COLO829 (cell line): Measurements from ENCODE around the gene NANP.
"Not testable (repeated sequence)": the region's sequence is repeated elsewhere in the genome, so short reads cannot be mapped to it uniquely, and the experiment has no call there.

Experiments
- DNase-seq: peaks from one replicate; pipeline ENCODE4 v3.0.0; 2012; ENCODE audit warnings: low spot score

Gene NANP, protein sequence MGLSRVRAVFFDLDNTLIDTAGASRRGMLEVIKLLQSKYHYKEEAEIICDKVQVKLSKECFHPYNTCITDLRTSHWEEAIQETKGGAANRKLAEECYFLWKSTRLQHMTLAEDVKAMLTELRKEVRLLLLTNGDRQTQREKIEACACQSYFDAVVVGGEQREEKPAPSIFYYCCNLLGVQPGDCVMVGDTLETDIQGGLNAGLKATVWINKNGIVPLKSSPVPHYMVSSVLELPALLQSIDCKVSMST

DNA sequence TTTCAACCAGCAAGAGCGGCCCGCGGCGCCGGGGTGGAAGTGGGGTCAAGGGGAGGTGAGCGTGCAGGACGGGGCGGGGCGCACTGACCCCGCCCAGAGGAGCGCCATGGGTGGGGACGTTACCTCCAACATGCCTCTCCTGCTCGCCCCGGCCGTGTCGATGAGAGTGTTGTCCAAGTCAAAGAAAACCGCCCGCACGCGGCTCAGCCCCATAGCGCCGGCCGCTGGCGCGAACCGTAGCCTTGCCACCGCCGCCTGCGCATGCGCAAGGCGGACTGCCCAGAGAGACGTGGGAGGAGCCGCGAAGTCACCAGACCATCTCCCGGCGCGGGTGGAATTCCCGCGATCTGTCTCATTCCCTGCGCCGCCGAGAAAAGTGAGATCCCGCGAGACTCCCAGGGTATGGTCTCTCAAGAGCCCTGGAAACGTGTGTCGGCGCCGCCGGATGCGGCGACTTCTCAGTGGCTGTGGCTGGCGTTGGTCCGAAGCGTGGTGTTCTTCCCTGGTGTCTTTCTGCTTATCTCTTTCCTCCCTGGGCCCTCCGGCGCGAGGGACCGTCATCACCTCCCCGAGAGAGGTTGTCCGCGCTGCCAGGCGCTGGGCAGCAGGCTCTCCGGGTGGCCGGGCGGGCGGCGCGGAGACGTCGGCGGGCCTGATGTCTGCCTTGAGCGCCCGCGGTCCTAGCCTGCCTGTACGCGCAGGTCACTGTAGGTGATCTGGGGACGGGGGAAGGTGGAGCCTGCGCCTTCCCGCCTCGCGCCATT lies at the start of gene NANP:
Gene NANP (minus strand): TSS at position 279 of the 764 bp plus-strand sequence. CDS start 66 bp downstream, at position 213.
- peak; percentile 98 for DNase-seq

DNA sequence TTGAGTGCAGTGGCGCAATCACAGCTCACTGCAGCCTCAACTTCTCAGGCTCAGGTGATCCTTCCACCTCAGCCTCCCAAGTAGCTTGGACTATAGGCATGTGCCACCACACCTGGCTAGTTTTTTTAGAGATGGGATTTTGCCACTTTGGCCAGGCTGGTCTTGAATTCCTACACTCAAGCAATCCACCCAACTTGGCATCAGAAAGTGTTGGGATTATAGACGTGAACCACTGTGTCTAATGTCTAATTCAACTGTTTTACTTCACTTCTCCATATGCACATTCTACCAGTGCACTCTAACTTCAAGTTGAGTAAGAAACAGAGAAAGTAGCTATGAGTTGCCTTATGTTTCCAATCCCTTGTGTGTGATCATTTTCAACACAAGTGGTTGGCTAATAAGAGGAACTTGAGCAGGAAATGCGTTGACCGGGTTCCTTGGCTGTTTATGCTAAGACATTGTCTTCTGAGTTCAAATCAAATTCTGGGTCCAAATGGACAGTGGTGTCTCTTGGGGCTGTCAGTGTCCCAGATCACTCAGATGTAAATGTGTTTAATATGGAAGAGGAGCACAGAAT lies 48.9 kb upstream of the NANP start:
- no peak for DNase-seq

DNA sequence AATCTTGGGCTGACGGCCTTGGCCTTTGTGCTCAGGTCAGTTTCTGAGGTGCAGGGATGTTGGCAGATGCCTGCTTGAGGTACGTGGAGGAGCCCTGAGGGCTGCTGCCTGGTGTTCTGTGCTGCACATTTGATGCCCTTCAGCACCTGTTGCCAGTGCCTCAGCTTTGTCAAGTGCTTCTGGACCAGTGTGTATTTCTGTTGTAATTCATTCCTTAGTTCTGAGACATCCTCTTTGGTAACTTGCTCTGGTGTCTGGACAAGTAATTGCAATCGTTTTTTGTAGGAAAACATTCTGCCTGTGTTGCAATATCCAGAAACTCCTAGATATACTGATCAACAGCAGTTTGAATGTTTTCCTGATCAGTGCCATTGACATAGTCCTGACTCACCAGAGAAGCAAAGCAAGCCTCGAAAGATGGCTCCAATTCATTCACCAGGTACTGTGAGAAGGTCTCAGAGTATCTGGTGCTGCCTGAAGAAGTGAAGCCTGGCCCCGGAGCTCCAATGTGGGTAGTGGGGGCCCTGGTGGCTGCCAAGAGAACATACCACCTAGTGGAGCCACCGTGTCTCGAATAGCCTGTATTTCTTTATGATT lies 46.1 kb upstream of the NANP start:
- no peak for DNase-seq

DNA sequence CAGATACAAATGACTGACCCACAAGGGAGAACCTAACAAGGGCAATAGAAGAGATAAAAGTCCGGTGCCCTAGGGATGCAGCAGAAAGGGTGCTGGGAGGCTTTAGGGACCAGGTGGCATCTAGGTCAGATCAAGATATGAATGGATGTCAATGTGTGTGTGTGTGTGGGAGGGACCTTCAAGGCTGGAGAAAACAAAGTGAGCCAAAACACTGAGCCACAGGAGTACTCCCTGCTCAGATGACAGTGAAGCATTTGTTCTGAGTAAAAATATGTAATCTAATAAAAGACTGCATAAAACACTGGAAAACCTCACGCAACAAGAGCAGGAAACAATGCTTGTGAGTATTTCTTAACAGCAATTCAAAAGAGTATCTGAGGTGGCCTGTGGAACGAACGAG lies 44.6 kb upstream of the NANP start:
- peak; percentile 48 for DNase-seq

DNA sequence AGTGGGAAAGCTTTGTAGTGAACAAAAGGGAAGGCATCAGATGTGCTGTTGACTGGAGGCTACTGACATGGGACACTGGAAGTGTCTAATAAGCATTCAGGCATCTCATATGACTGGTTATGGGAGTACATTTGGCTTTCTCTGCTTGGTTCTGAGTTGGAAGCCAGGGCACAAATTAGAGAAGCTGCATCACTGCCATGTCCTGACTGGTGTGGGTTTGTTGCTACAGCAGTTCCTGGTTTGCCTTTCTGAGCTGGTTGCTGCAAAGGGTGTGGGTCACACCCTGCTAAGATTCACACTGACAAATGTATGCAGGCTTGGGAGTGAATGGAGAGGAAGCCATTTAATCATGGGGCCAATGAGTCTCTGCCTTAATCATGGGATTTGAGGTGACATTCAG lies 36.2 kb upstream of the NANP start:
- DNase-seq = no peak

DNA sequence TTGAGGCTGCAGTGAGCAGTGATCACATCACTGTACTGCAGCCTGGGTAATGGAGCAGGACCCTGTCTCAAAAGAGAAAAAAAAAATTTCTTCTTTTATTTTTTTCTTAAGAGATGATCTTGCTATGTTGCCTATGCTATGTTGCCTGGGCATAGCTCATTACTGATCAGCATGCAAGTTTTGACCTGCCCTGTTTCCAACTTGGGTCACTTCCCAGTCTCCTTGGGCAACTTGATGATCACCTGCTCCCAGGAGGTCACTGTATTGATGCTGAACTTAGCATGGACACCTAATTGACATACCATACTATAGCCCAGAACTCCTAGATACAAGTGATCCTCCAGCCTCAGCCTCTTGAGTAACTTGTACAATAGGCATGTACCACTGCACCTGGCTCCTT lies 30.7 kb upstream of the NANP start:
- DNase-seq = no peak

DNA sequence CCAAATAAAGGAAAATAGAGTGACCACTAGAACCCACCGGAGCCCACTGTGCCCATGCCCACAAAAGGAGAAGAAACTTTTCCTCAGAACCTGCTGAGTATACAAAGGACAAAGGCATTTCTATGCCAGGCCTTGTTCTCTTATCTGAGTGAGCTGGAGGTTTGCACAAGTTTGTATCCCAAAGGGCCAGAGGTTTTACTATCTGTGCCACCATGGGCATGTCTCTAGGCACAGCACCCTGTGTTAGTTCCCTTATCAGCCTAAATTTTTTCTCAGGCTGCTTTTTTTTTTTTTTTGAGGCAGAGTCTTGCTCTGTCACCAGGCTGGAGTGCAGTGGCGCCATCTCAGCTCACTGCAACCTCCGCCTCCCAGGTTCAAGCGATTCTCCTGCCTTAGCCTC lies 29.1 kb upstream of the NANP start:
- not testable (repeated sequence) for DNase-seq

DNA sequence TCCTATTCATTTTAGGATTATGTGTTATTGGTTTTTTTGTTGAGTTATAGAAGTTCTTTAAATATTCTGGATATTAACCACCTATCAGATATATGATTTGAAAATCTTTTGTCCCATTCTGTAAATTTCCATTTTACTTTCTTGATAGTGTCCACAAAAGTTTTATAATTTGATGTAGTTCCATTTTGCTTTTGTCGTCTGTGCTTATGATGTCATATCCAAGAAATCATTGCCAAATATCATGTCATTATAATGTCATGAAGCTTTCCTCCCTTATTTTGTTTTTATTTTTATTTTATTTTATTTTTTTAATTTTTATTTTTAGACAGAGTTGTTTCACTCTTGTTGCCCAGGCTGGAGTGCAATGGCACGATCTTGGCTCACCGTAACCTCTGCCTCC lies 21.0 kb upstream of the NANP start:
- no peak for DNase-seq

DNA sequence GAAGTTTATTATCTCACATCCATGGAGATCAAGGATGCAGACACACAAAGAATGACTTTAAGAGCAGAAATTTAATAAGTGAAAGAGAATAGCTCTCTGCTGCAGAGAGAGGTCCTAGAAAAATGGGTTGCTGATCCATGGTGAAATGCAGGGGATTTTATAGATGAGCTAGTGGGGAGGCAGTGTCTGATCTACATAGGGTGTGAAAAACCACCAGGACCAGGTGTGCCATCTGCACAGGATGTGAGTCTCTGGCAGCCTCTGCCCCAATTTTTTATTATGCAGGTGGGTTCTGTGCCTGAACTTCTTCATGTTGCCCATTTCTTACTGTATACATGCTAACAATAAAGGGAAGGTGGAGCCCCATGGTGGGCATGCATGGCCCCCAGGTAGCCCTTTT lies 19.9 kb upstream of the NANP start:
- no peak for DNase-seq

DNA sequence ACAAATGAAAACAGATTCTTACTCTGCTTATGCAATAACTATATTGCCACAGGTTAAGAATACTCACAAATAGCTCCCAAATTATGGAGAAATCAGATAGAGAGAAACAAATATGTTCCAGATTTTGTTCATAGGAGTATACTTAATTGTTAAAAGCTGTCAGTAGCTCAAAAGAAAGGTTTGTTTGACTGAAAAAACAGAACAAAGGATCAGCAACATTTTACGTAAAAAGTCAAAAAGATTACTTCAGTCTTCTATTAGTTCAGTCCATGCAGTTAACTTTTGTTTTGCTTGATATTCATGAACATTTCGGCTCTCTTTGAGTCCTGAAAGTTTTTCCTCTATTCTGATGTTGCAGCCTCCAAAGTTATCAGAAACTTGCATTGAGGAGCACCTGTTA lies 13.4 kb upstream of the NANP start:
- DNase-seq = no peak

DNA sequence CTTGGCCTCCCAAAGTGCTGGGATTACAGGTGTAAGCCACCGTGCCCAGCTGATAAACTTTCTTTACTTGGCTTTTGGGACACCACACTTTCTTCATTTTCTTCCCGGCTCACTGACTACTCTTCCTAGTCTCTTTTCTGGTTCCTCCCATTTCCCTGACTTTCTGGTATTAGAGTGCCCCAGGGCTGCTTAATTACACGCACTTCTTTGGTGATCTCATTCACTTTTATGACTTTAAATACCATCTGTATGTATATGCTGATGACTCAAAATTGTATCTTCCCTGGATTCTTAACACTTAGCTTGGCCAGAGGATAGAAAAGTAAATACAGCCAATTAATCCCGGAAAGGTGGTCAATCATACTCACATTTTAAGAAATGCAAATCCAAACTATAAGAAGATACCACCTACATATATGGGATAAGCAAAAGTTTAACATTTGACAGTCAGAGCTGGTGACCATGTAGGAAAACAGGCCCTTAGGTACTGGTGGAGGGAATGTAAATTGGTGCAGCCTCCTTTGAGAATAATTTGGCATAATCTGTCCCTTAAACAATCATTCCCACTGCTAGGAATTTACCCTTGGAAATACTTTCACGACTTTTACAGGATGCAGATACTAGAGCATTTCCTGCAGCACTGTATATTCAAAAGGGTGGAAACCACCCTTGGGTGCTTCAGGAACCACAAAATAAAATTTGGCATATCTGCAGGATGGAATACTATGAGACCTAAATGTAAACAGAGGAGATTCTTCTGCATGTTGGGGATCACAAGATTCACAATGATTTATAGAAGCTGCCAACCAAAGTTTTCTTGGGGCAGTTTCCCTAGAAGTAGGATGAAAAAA lies 9.4 kb upstream of the NANP start:
- DNase-seq = no peak

DNA sequence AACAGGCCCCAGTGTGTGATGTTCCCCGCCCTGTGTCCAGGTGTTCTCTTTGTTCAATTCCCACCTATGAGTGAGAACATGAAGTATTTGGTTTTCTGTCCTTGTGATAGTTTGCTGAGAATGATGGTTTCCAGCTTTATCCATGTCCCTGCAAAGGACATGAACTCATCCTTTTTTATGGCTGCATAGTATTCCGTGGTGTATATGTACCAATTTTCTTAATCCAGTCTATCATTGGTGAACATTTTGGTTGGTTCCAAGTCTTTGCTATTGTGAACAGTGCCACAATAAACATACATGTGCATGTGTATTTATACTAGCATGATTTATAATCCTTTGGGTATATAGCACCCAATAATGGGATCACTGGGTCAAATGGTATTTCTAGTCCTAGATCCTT lies 6.8 kb upstream of the NANP start:
- DNase-seq = not testable (repeated sequence)

DNA sequence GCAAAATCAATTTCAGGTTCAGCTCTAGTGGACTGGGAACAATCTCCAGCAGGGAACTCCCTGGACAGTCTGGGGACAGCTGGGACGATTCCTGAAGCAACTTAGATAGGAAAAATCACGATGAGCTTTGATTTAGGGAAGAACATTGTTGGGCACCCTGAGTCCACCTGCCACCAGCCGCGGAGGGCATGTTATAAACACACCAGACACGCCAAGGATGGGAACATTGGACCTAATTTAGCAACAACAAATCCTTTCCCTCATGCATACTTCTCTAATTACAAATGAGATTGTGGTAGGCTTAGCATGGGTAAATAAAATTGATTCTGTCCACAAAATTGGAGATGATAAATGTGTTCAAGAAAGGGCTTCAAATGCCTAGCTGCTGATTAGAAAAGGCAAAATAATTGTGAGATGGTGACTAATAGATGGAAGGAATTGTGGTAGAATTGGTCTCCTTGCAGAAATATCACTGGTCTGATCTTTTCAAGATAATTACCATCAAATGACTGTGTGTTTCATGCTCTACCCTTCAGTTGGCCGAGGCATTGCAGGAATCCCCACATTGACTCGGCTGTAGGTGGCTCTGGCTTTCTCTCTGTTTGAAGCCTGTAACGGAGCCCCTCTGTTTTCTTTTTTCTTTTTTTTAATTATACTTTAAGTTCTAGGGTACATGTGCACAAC lies 6.1 kb upstream of the NANP start:
- no peak for DNase-seq

DNA sequence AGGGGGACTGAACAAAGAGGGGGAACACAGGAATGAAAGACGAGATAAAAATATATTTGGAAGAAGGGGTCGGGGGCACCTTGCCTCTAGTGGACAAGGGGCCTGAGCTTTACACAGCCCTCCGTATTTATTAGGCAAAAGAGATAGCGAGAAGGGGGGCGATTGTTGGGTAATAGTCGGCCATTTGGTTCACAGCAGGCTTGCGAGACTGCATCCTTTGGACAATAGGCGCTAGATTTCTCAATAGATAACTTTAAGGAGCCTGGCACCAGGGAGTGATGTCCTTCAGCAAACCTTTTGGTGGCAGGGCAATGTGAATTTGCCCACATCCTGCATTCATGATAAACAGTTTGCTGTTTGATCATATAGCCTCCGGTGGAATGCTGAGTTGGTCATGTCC lies 3.0 kb upstream of the NANP start:
- no peak for DNase-seq

DNA sequence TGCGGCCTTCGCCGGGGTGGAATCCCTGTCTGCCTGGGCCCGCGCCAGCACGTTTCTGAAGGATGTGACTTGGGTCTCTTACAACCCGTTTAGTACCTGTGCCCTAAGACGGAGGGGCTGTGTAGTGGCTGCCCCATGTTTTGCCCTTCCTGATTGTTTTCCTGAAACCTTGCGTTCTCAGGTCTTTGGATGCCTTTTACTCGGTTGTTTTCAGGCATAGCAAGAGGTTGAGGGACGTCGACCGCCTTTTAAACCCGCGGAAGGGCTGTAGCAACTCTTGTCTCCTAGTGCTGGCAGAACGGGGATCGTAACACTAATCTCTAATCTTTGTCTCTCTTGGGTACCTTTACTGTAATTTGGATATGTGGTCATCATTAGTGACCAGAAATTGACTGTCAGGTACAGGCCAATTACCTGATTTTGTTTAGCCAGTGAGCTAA lies 706 bp upstream of the NANP start:
- no peak for DNase-seq

DNA sequence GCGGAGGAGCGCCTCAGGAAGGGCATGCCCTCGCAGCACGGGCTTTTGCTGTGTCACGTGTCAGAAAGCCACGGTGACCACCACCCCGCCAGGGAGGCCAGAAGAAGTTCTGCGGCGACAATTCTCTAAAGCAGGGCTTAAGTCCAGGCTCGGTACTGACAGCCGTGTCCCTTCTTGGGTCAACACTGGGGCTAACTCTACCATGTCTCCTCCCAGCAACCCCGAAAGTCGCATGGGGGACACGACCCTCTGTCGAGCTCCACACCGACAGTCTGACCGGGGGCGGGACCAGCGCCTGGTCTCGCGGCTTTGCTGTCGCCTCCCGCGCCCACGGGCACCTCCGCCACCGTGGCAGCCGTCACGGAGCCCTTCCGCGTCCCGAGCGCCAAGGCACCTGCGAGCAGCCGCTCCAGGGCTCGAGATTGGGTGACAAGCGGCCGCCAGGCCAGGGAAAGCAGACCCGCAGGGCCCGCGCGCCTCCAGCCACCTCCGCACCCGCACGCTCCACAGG lies 534 bp downstream of the NANP start:
- peak; percentile 19 for DNase-seq

DNA sequence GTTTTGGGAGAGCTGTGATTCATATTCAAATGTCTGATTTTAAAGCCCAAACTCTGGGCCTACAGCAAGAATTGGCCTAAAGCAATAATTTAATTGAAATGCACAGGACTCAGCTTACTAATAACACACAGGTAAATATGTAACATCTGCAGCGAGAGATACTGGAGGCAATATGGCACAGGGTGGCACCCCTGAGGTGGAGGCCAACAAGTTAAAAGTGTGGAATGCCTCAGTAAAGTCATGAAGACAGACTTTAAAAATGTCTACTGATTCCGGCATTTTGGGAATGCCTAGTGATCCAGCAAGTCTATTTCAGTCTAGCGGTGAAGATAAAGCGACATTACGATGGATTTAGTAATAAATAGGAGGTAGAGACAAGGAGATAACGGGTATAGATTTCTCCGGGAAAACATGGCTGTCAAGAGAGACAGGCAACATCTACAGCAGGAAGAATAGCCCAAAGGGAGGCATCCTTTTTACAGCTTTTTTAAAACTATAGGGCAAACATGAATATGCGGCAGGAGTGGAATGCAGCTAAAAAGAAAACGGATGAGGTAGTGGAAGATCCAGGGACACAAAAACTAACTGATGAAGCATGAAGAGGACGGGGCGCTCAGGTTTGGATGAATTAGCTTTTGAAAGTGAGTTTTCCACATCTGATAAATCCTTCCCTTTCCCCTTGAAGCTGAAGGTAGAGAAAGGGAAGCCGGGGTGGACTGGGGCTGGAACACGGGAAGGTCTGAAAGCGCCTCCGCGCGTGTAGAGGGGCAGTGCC lies 1.2 kb downstream of the NANP start:
- DNase-seq = no peak

DNA sequence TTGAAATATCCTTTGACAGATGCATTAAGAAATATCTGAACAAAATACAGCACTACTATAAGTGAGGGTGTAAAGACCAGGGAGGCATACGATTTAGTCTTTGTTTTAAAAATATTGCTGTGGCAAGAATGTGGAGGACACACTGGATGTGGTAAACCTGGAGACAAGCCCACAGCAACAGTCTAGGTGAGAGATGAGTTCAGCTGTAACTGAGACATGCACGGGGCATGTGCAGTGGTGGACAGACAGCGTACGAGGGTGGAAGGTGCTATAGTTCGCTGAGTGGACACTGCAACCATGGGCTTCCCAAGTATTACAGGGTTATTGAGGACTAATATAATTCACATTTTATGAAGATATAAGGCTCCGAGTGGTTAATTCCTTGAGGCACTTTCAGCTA lies 1.8 kb downstream of the NANP start:
- DNase-seq = no peak

DNA sequence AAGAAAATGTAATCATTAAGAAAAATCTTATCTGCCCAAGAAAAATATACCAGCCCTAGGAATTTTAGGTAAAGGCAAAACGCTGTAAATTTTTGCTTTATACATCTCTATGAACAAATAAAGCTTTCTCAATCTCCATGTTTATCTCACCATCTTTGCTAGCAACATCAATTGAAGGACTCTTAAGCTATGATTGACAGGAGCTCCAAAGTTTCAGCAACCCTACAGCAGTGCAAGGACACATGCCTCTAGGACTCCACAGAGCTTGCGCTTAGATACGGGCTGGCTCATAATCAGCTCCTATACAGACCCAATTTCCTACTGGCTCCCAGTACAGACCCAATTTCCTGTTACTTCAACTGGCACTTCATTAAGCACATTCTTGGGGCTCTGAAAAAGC lies 4.3 kb downstream of the NANP start:
- no peak for DNase-seq

DNA sequence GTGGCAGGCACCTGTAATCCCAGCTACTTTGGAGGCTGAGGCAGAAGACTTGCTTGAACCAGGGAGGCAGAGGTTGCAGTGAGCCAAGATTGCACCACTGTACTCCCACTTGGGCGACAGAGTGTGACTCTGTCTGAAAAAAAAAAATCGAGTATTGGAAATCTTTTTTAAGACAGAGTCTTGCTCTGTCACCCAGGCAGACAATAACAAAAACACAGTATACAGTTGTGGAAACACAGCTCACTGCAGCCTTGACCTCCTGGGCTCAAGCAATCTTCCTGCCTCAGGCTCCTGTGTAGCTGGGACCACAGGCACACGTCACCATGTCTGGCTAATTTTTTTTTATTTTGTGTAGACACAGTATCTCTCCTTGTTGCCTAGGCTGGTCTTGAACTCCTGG lies 15.0 kb downstream of the NANP start:
- DNase-seq = no peak
